Omental fat pad (tissue), 4 donors: Measurements from ENCODE around the gene PRPF18. TPM values are rescaled to one million over a fixed set of nuclear protein-coding genes. Genes with fewer than 3 reads are reported as not detected.

Source experiments
- ATAC-seq: fragments of 150-250 bp; one replicate; pipeline ENCODE4 v1.9.1; 2016; ENCODE audit warnings: mild to moderate bottlenecking, moderate library complexity; ENCODE audit not compliant: low FRiP score
- DNase-seq: peaks from one replicate; pipeline ENCODE4 v3.0.0-alpha.2; 2019; ENCODE audit warnings: low spot score
- total RNA-seq, 4 donors: library from RNA; depleted of rRNA; stranded (reverse); fragments of >200 nt; gene quantifications; one replicate each; pipeline ENCODE4 v1.1.0, GENCODE V29; 2016
- TF ChIP-seq, protein P1 (sequence below), 3 donors: fragments of 450-650 bp; IDR thresholded peaks; one replicate each; pipeline ENCODE4 v1.5.1; 2016 to 2017; ENCODE audit warnings: antibody characterized with exemption in 3 of 3, mild to moderate bottlenecking in 3 of 3, moderate library complexity in 2 of 3

Gene PRPF18
- total RNA-seq, 4 donors from 2014 or later: 21.2 to 32.9 (median 25.3) TPM

- ATAC-seq (no peak), DNase-seq (no peak)
- TF ChIP-seq, protein P1, sequence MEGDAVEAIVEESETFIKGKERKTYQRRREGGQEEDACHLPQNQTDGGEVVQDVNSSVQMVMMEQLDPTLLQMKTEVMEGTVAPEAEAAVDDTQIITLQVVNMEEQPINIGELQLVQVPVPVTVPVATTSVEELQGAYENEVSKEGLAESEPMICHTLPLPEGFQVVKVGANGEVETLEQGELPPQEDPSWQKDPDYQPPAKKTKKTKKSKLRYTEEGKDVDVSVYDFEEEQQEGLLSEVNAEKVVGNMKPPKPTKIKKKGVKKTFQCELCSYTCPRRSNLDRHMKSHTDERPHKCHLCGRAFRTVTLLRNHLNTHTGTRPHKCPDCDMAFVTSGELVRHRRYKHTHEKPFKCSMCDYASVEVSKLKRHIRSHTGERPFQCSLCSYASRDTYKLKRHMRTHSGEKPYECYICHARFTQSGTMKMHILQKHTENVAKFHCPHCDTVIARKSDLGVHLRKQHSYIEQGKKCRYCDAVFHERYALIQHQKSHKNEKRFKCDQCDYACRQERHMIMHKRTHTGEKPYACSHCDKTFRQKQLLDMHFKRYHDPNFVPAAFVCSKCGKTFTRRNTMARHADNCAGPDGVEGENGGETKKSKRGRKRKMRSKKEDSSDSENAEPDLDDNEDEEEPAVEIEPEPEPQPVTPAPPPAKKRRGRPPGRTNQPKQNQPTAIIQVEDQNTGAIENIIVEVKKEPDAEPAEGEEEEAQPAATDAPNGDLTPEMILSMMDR (IDR thresholded peaks at IDR 0.05): no peak
Measured at GRCh38 chr10:13649844-13650520, 63.2 kb downstream of the PRPF18 start.

GRCh38 chr10:13650961-13651360, 64.2 kb downstream of the PRPF18 start:
- DNase-seq (no peak), ATAC-seq (no peak)
- TF ChIP-seq, protein P1 (IDR thresholded peaks at IDR 0.05): no peak

DNA sequence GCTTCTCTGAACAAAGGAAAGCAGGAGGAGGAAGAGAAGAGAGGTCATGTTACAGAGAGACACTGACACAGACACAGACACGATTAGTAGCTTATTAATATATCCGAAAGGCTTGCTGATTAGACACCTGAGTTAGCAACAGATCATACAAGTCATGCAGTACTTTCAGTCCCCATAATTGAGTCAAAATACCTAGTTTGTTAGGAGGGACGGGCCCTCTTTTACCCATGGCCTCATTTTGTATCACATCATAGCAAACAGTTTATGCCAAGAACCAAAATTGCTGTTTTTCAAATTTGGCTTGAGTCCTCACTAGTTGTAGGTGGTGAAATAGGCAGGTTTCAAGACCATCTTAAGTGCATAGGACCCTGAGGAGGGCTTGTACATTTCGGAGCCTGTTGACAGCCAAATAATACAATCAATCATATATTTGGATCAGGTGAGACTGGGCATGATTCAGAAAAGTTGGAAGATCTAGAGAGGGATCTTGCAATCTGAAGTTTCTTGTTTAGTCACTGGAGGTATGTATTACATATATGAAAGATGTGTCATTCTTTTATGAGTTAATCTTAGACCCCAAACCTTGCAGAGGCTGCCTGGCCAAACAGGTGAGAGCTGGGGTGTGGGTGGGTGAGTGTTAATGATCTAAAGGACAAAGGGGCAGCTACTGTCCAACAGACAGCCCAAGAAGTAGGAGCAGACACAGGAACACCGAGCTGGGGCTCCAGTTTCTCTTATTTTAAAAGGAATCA, 65.4 kb downstream of the PRPF18 start:
- TF ChIP-seq, protein P1 (IDR thresholded peaks at IDR 0.05): no peak
- no peak for DNase-seq
- peak; percentile 57 for ATAC-seq

DNA sequence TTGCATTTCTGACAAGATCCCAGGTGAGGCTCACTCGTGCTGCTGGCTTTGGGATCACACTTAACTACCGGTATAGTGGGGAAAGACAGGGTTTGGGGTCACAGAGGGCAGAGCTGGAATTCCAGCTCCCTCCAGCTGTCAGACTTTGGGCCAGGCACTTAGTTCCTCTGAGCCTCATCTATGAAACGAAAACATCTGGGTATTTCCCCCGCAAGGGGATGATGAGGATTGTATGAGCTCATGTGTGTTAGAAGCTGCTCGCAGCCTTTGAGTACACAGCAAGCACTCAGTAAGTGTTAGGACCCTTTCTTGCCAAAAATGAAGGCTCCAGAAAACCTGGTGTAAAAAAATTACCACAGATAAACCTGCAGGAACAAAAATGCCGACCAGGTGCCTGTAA, 66.1 kb downstream of the PRPF18 start:
- ATAC-seq: no peak
- DNase-seq: no peak
- TF ChIP-seq, protein P1 (IDR thresholded peaks at IDR 0.05): no peak

- TF ChIP-seq, protein P1 (IDR thresholded peaks at IDR 0.05): no peak
- DNase-seq: no peak
- no peak for ATAC-seq
Measured at GRCh38 chr10:13654118-13654830, 67.5 kb downstream of the PRPF18 start.

GRCh38 chr10:13654846-13655245, 68.1 kb downstream of the PRPF18 start:
- ATAC-seq (no peak), DNase-seq (no peak)
- TF ChIP-seq, protein P1 (IDR thresholded peaks at IDR 0.05): no peak
